Gastrocnemius medialis (tissue), 4 donors: ENCODE results near the gene CD8A. TPM values are rescaled to one million over a fixed set of nuclear protein-coding genes. Genes with fewer than 3 reads are reported as not detected.

Source experiments
- ATAC-seq, 2 donors: fragments of 150-250 bp; one replicate each; pipeline ENCODE4 v1.9.1; 2016
- DNase-seq, 2 donors: peaks; one replicate each; pipeline ENCODE4 v3.0.0-alpha.2; 2019
- H3K27ac ChIP-seq, 4 donors: fragments of 200-600 bp; sonication (generic); 1 replicate in 1 of 4; 2 replicates in 3 of 4; pipeline ENCODE4 v1.5.1; 2016 to 2018; ENCODE audit warnings: mild to moderate bottlenecking in 2 of 4, moderate library complexity in 1 of 4
- H3K27me3 ChIP-seq, 3 donors: fragments of 200-600 bp; sonication (generic) in 2 of 3; 1 replicate in 1 of 3; 2 replicates in 2 of 3; pipeline versions ENCODE4 v1.5.1 to v1.6.0; 2016 to 2019; ENCODE audit warnings: mild to moderate bottlenecking in 1 of 3, moderate library complexity in 1 of 3
- H3K36me3 ChIP-seq, 2 donors: fragments of 200-600 bp; sonication (generic) in 1 of 2; one replicate each; pipeline ENCODE4 v1.5.1; 2017 to 2018
- H3K4me1 ChIP-seq, 2 donors: fragments of 200-600 bp; sonication (generic) in 1 of 2; one replicate each; pipeline ENCODE4 v1.5.1; 2016 to 2017; ENCODE audit warnings: mild to moderate bottlenecking in 2 of 2
- H3K4me3 ChIP-seq, 4 donors: fragments of 200-600 bp; sonication (generic) in 3 of 4; 1 replicate in 1 of 4; 2 replicates in 3 of 4; pipeline ENCODE4 v1.5.1; 2016 to 2019; ENCODE audit warnings: mild to moderate bottlenecking in 2 of 4
- H3K9me3 ChIP-seq, 3 donors: fragments of 200-600 bp; sonication (generic) in 2 of 3; 1 replicate in 1 of 3; 2 replicates in 2 of 3; pipeline ENCODE4 v1.5.1; 2016 to 2019
- CTCF ChIP-seq, 5 experiments: fragments of 450-650 bp in 3 of 5; fragments of 200-600 bp in 2 of 5; sonication (generic) in 2 of 5; IDR thresholded peaks in 4 of 5; conservative IDR thresholded peaks in 1 of 5; 1 replicate in 4 of 5; 2 replicates in 1 of 5; pipeline ENCODE4 v1.5.1; 2016 to 2019; ENCODE audit warnings: antibody characterized with exemption in 5 of 5, mild to moderate bottlenecking in 3 of 5, moderate library complexity in 3 of 5
- POLR2A ChIP-seq, 2 donors: fragments of 450-650 bp; IDR thresholded peaks; one replicate each; pipeline ENCODE4 v1.6.1; 2017; ENCODE audit warnings: antibody characterized with exemption in 2 of 2, mild to moderate bottlenecking in 2 of 2, moderate library complexity in 2 of 2
- in situ Hi-C, 4 donors: fragments of 200-750 bp; cut with MboI; loops; one replicate each; pipeline versions ENCODE4 v1.15.0 to v1.8.0; 2017; ENCODE audit warnings: low sequenced_read_pairs in 4 of 4
- intact Hi-C: fragments of 100-400 bp; cut with DNase I; formaldehyde crosslinking; loops from one replicate; pipeline ENCODE4 v1.15.1; 2023; ENCODE audit warnings: low total_unique reads
- total RNA-seq, 4 donors: library from RNA; depleted of rRNA; stranded (reverse); fragments of >200 nt; gene quantifications; one replicate each; pipeline versions ENCODE4 v1.1.0 to v1.2.3, GENCODE V29; 2016

CD8A gene
- total RNA-seq, 4 donors from 2014 or later = 0.16 to 0.32 (median 0.31) TPM; not detected in 1

- in situ Hi-C loops = no loop called here
These were observed 860 bp upstream of the CD8A start for GRCh38 chr2:86791573-86791972.

GRCh38 chr2:86790134-86790675, 508 bp downstream of the CD8A start:
- Histone ChIP-seq H3K4me3 (peak overlapping the region; percentile 13 to 18 (median 14)), H3K4me1 (peaks cover 7 to 17% of the 10 kb centered on the region in 2 donors), H3K9me3 (no peaks in the 10 kb centered on the region), H3K27me3 (peaks cover 54 to 71% (median 59%) of the 10 kb centered on the region in 3 donors), H3K36me3 (no peaks in the 10 kb centered on the region), H3K27ac (no peak overlapping the region)
- in situ Hi-C loops = no loop called here
- no peak for ATAC-seq
- intact Hi-C loops = no loop called here
- DNase-seq = no peak
- TF ChIP-seq POLR2A (IDR thresholded peaks at IDR 0.05) (no peak), CTCF (IDR thresholded peaks at IDR 0.05 in 4 of 5, conservative IDR thresholded peaks at IDR 0.05 in 1 of 5) (no peak)

More at GRCh38 chr2:86791573-86791972, 860 bp upstream of the CD8A start:
- peaks cover 7 to 17% of the 10 kb centered on the region in 2 donors for H3K4me1 ChIP-seq
- intact Hi-C loops = no loop called here
- no peaks in the 10 kb centered on the region for H3K36me3 ChIP-seq
- peaks cover 54 to 74% (median 59%) of the 10 kb centered on the region in 3 donors for H3K27me3 ChIP-seq
- peak overlapping the region in 1 of 4 donors; percentile 18 for H3K4me3 ChIP-seq
- TF ChIP-seq CTCF (IDR thresholded peaks at IDR 0.05 in 4 of 5, conservative IDR thresholded peaks at IDR 0.05 in 1 of 5) (no peak), POLR2A (IDR thresholded peaks at IDR 0.05) (no peak)
- no peak for DNase-seq
- H3K9me3 ChIP-seq = peaks cover 0 to 4% (median 0%) of the 10 kb centered on the region in 3 donors
- no peak for ATAC-seq
- H3K27ac ChIP-seq = no peak overlapping the region

GRCh38 chr2:86789687-86790133, 1.0 kb downstream of the CD8A start:
- ATAC-seq = no peak
- H3K27ac ChIP-seq = no peak overlapping the region
- intact Hi-C loops = no loop called here

GRCh38 chr2:86788881-86789686, 1.6 kb downstream of the CD8A start:
- H3K9me3 ChIP-seq = no peaks in the 10 kb centered on the region
- TF ChIP-seq POLR2A (IDR thresholded peaks at IDR 0.05) (no peak), CTCF (IDR thresholded peaks at IDR 0.05 in 4 of 5, conservative IDR thresholded peaks at IDR 0.05 in 1 of 5) (no peak)
- peaks cover 7 to 17% of the 10 kb centered on the region in 2 donors for H3K4me1 ChIP-seq
- no peaks in the 10 kb centered on the region for H3K36me3 ChIP-seq
- peak overlapping the region in 3 of 4 donors; percentile 8 to 14 (median 13) for H3K4me3 ChIP-seq
- intact Hi-C loops (no loop called here), in situ Hi-C loops (no loop called here)
- DNase-seq (no peak), ATAC-seq (no peak)
- peaks cover 54 to 67% (median 56%) of the 10 kb centered on the region in 3 donors for H3K27me3 ChIP-seq
- no peak overlapping the region for H3K27ac ChIP-seq

More at GRCh38 chr2:86789687-86790133, 1.0 kb downstream of the CD8A start:
- no peaks in the 10 kb centered on the region for H3K9me3 ChIP-seq
- in situ Hi-C loops = no loop called here
- no peak for TF ChIP-seq CTCF (IDR thresholded peaks at IDR 0.05 in 4 of 5, conservative IDR thresholded peaks at IDR 0.05 in 1 of 5)
- no peak for TF ChIP-seq POLR2A (IDR thresholded peaks at IDR 0.05)
- H3K36me3 ChIP-seq = no peaks in the 10 kb centered on the region
- peaks cover 7 to 17% of the 10 kb centered on the region in 2 donors for H3K4me1 ChIP-seq
- peak overlapping the region in 3 of 4 donors; percentile 13 to 18 (median 14) for H3K4me3 ChIP-seq
- H3K27me3 ChIP-seq = peaks cover 54 to 69% (median 58%) of the 10 kb centered on the region in 3 donors
- DNase-seq = no peak
